Activated CD8-positive, alpha-beta T cell treated with anti-CD3 and anti-CD28 coated beads for 36 hours (primary cell): ENCODE data around the gene GALNT7. TPM values are rescaled to one million over a fixed set of nuclear protein-coding genes. Genes with fewer than 3 reads are reported as not detected.

Source experiments
- ATAC-seq: fragments of 200-7000 bp; cut with Tn5 transposase; one replicate; pipeline ENCODE4 v1.10.0; 2021; ENCODE audit warnings: mild to moderate bottlenecking, moderate library complexity
- CTCF ChIA-PET: fragments of 350-600 bp; sonication (Branson Sonifier 250); formaldehyde crosslinking; loops from one replicate; lab custom pipeline; 2021; ENCODE audit warnings: antibody characterized with exemption; lab: Charles Lee
- POLR2A ChIA-PET: fragments of 350-600 bp; sonication (Branson Sonifier 250); formaldehyde crosslinking; loops from one replicate; lab custom pipeline; 2021; ENCODE audit warnings: antibody characterized with exemption; lab: Charles Lee
- DNase-seq: peaks from one replicate; pipeline ENCODE4 v3.0.0-alpha.2; 2020
- H3K27ac Mint-ChIP-seq: one replicate; pipeline ENCODE4 v1.8.0; 2021; ENCODE audit warnings: mild to moderate bottlenecking, mixed read lengths
- H3K27me3 Mint-ChIP-seq: one replicate; pipeline ENCODE4 v1.8.0; 2021; ENCODE audit warnings: mixed read lengths
- H3K36me3 Mint-ChIP-seq: one replicate; pipeline ENCODE4 v1.8.0; 2021; ENCODE audit warnings: low read depth, mixed read lengths
- H3K4me1 Mint-ChIP-seq: one replicate; pipeline ENCODE4 v1.8.0; 2021; ENCODE audit warnings: low read depth, mixed read lengths
- H3K4me3 Mint-ChIP-seq: one replicate; pipeline ENCODE4 v1.8.0; 2021; ENCODE audit warnings: mild to moderate bottlenecking, moderate library complexity, mixed read lengths
- H3K9me3 Mint-ChIP-seq: one replicate; pipeline ENCODE4 v1.8.0; 2021; ENCODE audit warnings: mixed read lengths
- CTCF ChIP-seq: fragments of 200-600 bp; IDR thresholded peaks from one replicate; pipeline ENCODE4 v1.8.0; 2022; ENCODE audit warnings: antibody characterized with exemption, mild to moderate bottlenecking
- intact Hi-C: fragments of 100-400 bp; cut with micrococcal nuclease; formaldehyde crosslinking; loops from one replicate; pipeline ENCODE4 v1.10.0; 2022
- total RNA-seq, 2 experiments: library from RNA; stranded (reverse); gene quantifications; one replicate each; pipeline ENCODE4 v1.2.3, GENCODE V29; 2021

GALNT7 gene
- total RNA-seq, 2 experiments from 2014 or later, result 10.2 to 10.4 TPM

- intact Hi-C loops, result no loop called here
- CTCF ChIA-PET, result interaction anchor here (0.5 to 3.2 kb wide), 12 partner anchors 9 to 265 kb away, joined by 3 to 19 read pairs (median 4); no protein-coding TSS in a partner anchor
- ATAC-seq (peak; percentile 49), DNase-seq (peak; percentile 87)
- no peak overlapping the region for H3K27ac Mint-ChIP-seq
- H3K9me3 Mint-ChIP-seq, result peaks cover 13% of the 10 kb centered on the region
- H3K4me3 Mint-ChIP-seq, result no peak overlapping the region
- POLR2A ChIA-PET, result no interaction called here
- peak; percentile 63 for TF ChIP-seq CTCF
- peaks cover 14% of the 10 kb centered on the region for H3K36me3 Mint-ChIP-seq
- H3K27me3 Mint-ChIP-seq, result no peaks in the 10 kb centered on the region
- peaks cover 15% of the 10 kb centered on the region for H3K4me1 Mint-ChIP-seq
Measured at GRCh38 chr4:173288296-173288695, 119.7 kb downstream of the GALNT7 start.

GRCh38 chr4:173288698-173289352 lies 120.2 kb downstream of the GALNT7 start:
- Mint-ChIP-seq H3K9me3 (peaks cover 13% of the 10 kb centered on the region), H3K4me3 (peak overlapping the region; percentile 55), H3K36me3 (peaks cover 14% of the 10 kb centered on the region), H3K27me3 (no peaks in the 10 kb centered on the region), H3K27ac (no peak overlapping the region), H3K4me1 (peaks cover 15% of the 10 kb centered on the region)
- DNase-seq (no peak), ATAC-seq (peak; percentile 83)
- no peak for TF ChIP-seq CTCF
- ChIA-PET POLR2A (interaction anchor here (1.0 kb wide), 1 partner anchor 12 kb away, joined by 3 read pairs; no protein-coding TSS in a partner anchor), CTCF (interaction anchor here (0.9 to 3.2 kb wide), 12 partner anchors 9 to 275 kb away, joined by 3 to 19 read pairs (median 4); no protein-coding TSS in a partner anchor)
- intact Hi-C loops, result no loop called here

- ATAC-seq (peak; percentile 17), DNase-seq (no peak)
- Mint-ChIP-seq H3K27me3 (no peaks in the 10 kb centered on the region), H3K9me3 (peaks cover 13% of the 10 kb centered on the region), H3K4me1 (peaks cover 15% of the 10 kb centered on the region), H3K36me3 (peaks cover 14% of the 10 kb centered on the region), H3K4me3 (peak overlapping the region; percentile 55), H3K27ac (no peak overlapping the region)
- CTCF ChIA-PET, result interaction anchor here (0.7 to 3.2 kb wide), 6 partner anchors 12 to 276 kb away, joined by 3 to 19 read pairs (median 4); no protein-coding TSS in a partner anchor
- no peak for TF ChIP-seq CTCF
- intact Hi-C loops, result no loop called here
- POLR2A ChIA-PET, result interaction anchor here (1.0 kb wide), 1 partner anchor 12 kb away, joined by 3 read pairs; no protein-coding TSS in a partner anchor
Measured at GRCh38 chr4:173289353-173289727, 120.7 kb downstream of the GALNT7 start.

- intact Hi-C loops, result no loop called here
- Mint-ChIP-seq H3K9me3 (peaks cover 9% of the 10 kb centered on the region), H3K36me3 (peaks cover 2% of the 10 kb centered on the region), H3K4me1 (peaks cover 15% of the 10 kb centered on the region), H3K27me3 (no peaks in the 10 kb centered on the region), H3K4me3 (no peak overlapping the region), H3K27ac (no peak overlapping the region)
- TF ChIP-seq CTCF, result no peak
- CTCF ChIA-PET, result interaction anchor here (1.2 to 3.1 kb wide), 4 partner anchors 10 to 279 kb away, joined by 4 to 38 read pairs (median 6); no protein-coding TSS in a partner anchor
- ATAC-seq (no peak), DNase-seq (no peak)
- POLR2A ChIA-PET, result no interaction called here
Measured at GRCh38 chr4:173291899-173292298, 123.3 kb downstream of the GALNT7 start.

GRCh38 chr4:173293663-173294062 lies 125.1 kb downstream of the GALNT7 start:
- H3K36me3 Mint-ChIP-seq, result peaks cover 1% of the 10 kb centered on the region
- H3K27ac Mint-ChIP-seq, result no peak overlapping the region
- DNase-seq (no peak), ATAC-seq (no peak)
- intact Hi-C loops, result no loop called here
- ChIA-PET CTCF (interaction anchor here (1.3 to 3.1 kb wide), 4 partner anchors 8 to 270 kb away, joined by 4 to 38 read pairs (median 6); no protein-coding TSS in a partner anchor), POLR2A (no interaction called here)
- H3K9me3 Mint-ChIP-seq, result no peaks in the 10 kb centered on the region
- H3K4me3 Mint-ChIP-seq, result no peak overlapping the region
- no peak for TF ChIP-seq CTCF
- no peaks in the 10 kb centered on the region for H3K27me3 Mint-ChIP-seq
- peaks cover 9% of the 10 kb centered on the region for H3K4me1 Mint-ChIP-seq
